DMS114 treated with DMSO at 0.1 percent for 48 hours (cell line): ENCODE data around the gene CDC42SE1.
"Not testable (repeated sequence)": the region's sequence is repeated elsewhere in the genome, so short reads cannot be mapped to it uniquely, and the experiment has no call there.

ENCODE experiments used
- DNase-seq: peaks from one replicate; lab custom pipeline; 2025; ENCODE audit not compliant: unreplicated experiment; lab: John Stamatoyannopoulos, UW

Gene CDC42SE1

GRCh38 chr1:151059109-151060006 is at the start of gene CDC42SE1:
CDC42SE1 (minus strand) TSS chr1:151059622; CDS start chr1:151055730, 3,892 bp downstream.
- peak; percentile 85 for DNase-seq

- DNase-seq: no peak
Observed at GRCh38 chr1:151108331-151108730, 48.9 kb upstream of the CDC42SE1 start.

GRCh38 chr1:151106894-151107293 is 47.5 kb upstream of the CDC42SE1 start:
- no peak for DNase-seq

GRCh38 chr1:151104630-151105029 is 45.2 kb upstream of the CDC42SE1 start:
- DNase-seq: no peak

GRCh38 chr1:151098126-151098525 is 38.7 kb upstream of the CDC42SE1 start:
- no peak for DNase-seq

- DNase-seq: not testable (repeated sequence)
Observed at GRCh38 chr1:151097426-151097825, 38.0 kb upstream of the CDC42SE1 start.

GRCh38 chr1:151085953-151086559 is 26.6 kb upstream of the CDC42SE1 start:
- DNase-seq: no peak

GRCh38 chr1:151072224-151072623 is 12.8 kb upstream of the CDC42SE1 start:
- no peak for DNase-seq

- peak; percentile 95 for DNase-seq
Observed at GRCh38 chr1:151070474-151071276, 11.3 kb upstream of the CDC42SE1 start, which contains the start of gene GABPB2. GABPB2 (plus strand) TSS chr1:151070761; CDS start chr1:151088190, 17,429 bp downstream.

GRCh38 chr1:151069103-151069486 is 9.7 kb upstream of the CDC42SE1 start:
- no peak for DNase-seq

- DNase-seq: no peak
Observed at GRCh38 chr1:151067185-151067584, 7.8 kb upstream of the CDC42SE1 start.

GRCh38 chr1:151065089-151065645 is 5.7 kb upstream of the CDC42SE1 start:
- no peak for DNase-seq

GRCh38 chr1:151062741-151063371 is 3.4 kb upstream of the CDC42SE1 start:
- DNase-seq: no peak

GRCh38 chr1:151061704-151062103 is 2.3 kb upstream of the CDC42SE1 start:
- no peak for DNase-seq

- DNase-seq: no peak
Observed at GRCh38 chr1:151060657-151061421, 1.4 kb upstream of the CDC42SE1 start.

- peak; percentile 55 for DNase-seq
Observed at GRCh38 chr1:151060007-151060656, 710 bp upstream of the CDC42SE1 start, which contains the start of gene MLLT11. MLLT11 (plus strand) TSS chr1:151060397; CDS start chr1:151067225, 6,828 bp downstream.

GRCh38 chr1:151058692-151059091 is 730 bp downstream of the CDC42SE1 start:
- DNase-seq: no peak

- no peak for DNase-seq
Observed at GRCh38 chr1:151056149-151056548, 3.3 kb downstream of the CDC42SE1 start.

- DNase-seq: no peak
Observed at GRCh38 chr1:151055581-151055980, 3.8 kb downstream of the CDC42SE1 start.
